HG03565 (cell line): ENCODE measurements around the gene POLE3.
A peak's percentile ranks its signal among the peaks of the same experiment; 100 is the strongest.
"Not testable (repeated sequence)": the region's sequence is repeated elsewhere in the genome, so short reads cannot be mapped to it uniquely, and the experiment has no call there.

Experiments used
- ATAC-seq: cut with Tn5 transposase; IDR thresholded peaks from one replicate; pipeline ENCODE4 v1.9.1; 2021; ENCODE audit warnings: mild to moderate bottlenecking, moderate library complexity; ENCODE audit not compliant: unreplicated experiment

The POLE3 gene

DNA sequence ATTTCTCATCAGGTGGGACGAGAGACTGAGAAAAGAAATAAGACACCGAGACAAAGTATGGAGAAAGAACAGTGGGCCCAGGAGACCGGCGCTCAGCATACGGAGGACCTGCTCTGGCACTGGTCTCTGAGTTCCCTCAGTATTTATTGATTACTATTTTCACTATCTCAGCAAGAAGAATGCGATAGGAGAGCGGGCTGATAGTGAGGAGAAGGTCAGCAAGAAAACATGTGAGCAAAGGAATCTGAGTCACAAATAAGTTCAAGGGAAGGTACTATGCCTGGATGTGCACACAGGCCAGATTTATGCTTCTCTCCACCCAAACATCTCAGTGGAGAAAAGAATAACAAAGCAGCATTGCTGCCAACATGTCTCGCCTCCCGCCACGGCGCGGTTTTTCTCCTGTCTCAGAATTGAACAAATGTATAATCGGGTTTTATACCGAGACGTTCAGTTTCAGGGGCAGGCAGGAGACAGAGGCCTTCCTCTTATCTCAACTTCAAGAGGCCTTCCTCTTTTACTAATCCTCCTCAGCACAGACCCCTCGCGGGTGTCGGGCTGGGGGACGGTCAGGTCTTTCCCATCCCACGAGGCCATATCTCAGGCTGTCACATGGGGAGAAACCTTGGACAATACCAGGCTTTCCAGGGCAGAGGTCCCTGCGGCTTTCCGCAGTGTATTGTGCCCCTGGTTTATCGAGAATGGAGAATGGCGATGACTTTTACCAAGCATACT lies 31.2 kb downstream of the POLE3 start:
- ATAC-seq = not testable (repeated sequence)

DNA sequence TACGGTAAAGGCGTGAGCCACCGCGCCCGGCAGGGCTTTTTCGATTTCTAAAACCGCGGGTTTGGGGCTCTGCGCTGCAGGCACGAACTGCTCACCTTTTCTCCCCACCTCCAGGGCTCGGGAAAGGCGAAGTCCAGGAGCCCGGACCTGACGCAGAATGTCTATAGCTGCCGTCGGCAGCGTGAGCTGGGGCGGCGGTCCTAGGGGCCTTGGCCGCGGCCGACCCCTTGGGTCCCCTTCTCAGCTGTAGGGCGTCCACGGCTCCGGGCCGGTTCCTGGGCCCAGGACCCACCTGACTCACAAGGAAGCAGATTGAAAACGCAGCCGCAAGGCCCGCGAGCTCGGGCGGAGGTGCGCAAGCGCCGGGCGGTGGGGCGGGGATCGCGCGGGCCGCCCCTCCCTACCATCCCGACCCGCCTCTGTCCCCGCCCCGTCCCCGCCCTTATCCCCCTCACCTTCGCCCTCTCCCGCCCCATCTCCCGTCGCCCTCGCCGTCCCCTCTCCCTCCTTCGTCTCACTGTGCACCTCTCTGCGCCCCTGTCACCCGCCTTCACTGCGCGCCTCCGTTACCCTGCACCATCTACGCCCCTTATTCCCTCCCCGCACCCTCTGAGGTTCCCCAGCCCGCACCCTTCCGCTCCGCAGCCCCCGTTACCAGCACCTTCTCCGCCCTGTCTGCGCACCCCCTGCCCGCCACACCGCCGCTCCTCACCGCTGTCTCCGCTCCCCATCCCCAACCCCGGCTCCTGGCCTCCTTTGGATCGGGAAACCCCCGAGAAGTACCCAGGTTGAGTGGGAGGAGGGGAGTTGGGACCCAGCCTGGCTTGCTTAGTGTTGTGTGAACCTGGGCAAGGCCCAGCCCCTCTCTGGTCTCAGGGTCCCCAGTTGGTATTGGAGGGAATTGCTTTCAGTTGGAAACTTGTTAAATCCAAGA lies 33.6 kb downstream of the POLE3 start, which contains the start of gene HDHD3:
Gene HDHD3 (minus strand): TSS at position 353 of the 934 bp plus-strand sequence. CDS start 2,632 bp downstream, outside the sequence.
- ATAC-seq = peak; percentile 72

DNA sequence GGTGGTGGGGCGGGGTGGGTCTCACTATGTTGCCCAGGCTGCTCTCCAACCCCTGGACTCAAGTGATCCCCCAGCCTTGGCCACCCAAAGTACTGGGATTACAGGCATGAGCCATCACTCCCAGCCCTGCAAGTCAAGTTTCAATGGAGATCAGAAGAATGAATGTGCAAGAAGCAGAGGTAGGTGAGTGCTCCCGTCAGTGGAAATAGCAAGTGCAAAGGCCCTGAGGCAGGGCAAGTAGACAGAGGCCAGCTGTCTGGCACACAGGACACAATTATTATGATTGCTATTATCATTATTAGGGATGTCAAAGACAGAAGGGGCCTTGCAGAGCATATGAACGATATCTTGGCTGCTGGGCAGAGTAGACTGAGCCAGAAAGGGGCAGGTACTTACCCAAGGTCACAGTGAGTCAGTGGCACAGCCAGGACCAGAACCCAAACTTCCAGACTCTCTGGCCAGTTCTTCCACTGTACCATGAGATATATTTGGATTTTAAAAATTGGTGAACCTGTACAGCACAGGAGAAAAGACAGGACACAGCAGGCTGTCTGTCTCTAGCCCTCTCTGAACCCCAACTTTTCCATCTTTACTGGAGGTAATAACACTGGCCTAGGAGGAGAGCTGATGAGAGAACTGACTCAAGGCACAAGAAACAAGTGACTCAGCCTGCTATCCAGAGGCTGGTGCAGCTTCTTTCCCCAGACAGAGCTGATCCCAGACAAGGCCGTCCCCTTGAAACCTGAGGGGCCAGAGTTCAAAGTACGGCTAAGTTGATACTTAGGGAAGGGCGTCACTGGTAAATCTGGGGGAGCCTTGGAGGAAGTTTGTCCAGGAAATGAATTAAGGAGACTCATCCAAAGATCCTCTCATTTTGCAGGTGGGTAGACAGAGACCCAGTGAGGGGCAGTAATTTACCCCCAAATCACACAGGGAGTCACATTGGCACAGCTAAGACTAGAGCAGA lies 35.1 kb downstream of the POLE3 start:
- no peak for ATAC-seq

DNA sequence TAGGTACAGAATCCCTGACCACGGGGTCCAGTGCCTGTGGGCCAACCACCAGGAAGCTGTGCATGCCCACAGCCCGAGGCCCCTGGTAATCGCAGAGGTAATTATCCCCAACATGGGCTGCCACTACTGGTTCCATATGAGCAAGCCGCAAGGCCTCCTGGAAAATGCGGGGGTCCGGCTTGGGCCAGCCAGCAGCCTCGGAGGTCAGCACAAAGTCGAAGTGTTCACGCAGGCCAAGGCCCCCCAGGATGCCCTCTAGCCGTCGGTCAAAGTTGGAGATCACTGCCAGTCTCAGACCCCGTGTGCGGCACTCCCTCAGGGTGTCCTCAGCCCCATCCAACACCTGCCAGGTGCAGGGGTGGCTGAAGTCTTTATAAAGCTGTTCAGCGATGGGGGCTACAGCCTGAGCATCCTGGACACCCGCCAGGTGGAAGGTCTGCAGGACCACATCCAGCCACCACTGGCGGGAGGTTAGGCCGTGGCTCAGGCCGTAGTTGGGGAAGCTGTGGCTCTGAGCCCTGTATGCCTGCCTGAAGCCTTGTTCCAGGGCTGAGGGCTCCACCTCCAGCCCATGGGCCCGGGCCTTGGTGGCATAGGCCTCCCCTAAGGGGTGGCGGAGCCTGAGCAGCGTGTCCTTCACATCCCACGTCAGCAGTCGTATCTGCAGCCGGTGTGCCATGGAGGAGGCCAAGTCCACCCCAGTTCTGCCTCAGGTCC lies 36.6 kb downstream of the POLE3 start:
- no peak for ATAC-seq

DNA sequence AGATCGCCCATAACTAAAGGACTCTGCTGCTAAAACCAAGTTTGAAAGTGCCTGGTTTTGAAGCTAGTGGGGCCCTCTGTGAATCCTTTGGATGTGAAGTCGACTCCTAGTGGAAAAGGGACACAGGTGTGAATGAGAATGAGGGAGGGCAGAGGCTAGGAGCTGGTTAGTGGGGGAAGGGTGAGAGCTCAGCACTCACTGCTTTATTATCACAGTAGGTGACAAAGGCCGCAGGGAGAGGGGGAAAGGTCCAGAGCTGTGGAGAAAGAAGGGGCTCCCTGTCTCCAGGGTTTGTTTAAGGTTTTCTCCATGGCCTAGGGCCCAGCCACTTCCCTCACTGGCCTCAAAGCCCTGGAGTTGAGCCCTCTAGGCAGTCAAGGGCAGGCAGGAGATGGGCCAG lies 37.2 kb downstream of the POLE3 start:
- ATAC-seq = no peak

DNA sequence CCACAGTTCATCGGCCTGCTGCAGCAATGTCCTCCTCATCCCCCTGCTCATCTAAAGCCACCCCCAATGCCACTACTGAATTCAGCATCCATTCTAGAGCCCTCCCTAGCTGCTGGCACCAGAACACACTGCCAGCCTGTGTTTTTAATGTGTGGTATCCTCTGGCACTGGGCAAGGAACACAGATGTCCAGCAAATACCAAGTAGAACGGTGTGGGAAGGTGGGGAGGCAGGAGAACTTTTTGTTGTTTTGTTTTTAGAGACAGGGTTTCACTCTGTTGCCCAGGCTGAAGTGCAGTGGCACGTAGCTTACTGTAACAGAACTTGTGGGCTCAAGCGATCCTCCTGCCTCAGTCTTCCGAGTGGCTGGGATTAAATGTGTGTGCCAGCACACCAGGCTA lies 38.4 kb downstream of the POLE3 start:
- no peak for ATAC-seq

DNA sequence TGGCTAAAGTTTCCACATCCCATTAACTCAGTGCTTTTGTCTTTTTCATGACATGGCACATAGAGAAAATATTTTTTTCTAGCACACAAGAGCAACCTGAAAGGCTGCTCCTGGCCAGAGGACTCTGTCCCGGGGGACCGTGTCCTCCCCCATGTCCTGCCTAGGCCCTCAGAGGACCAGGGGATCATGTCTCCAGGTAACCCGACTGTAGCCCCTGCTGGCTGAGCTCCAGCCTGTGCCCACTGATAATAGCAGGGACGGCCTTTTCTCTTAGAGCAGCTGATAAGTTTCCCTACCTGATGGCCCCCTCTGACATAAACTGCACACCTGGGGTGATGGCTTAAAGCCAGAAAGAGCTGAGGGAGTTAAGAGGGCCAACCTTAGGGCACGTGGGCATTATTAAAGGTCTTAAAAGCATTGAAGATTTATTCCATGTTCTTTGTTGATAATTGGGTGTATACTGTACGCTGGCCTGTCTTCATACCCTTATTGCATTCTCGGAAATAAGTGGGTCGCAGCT lies 39.6 kb downstream of the POLE3 start:
- ATAC-seq = no peak

DNA sequence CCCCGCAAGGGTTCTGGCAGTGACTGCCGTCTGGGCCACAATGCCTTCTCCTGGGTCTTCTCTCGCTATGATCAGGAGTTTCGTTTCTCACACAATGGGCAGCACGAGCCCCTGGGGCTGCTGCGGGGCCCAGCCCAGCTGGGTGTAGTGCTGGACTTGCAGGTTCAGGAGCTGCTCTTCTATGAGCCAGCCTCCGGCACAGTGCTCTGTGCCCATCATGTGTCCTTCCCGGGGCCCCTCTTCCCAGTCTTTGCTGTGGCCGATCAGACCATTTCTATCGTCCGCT lies 40.7 kb downstream of the POLE3 start:
- ATAC-seq = no peak

DNA sequence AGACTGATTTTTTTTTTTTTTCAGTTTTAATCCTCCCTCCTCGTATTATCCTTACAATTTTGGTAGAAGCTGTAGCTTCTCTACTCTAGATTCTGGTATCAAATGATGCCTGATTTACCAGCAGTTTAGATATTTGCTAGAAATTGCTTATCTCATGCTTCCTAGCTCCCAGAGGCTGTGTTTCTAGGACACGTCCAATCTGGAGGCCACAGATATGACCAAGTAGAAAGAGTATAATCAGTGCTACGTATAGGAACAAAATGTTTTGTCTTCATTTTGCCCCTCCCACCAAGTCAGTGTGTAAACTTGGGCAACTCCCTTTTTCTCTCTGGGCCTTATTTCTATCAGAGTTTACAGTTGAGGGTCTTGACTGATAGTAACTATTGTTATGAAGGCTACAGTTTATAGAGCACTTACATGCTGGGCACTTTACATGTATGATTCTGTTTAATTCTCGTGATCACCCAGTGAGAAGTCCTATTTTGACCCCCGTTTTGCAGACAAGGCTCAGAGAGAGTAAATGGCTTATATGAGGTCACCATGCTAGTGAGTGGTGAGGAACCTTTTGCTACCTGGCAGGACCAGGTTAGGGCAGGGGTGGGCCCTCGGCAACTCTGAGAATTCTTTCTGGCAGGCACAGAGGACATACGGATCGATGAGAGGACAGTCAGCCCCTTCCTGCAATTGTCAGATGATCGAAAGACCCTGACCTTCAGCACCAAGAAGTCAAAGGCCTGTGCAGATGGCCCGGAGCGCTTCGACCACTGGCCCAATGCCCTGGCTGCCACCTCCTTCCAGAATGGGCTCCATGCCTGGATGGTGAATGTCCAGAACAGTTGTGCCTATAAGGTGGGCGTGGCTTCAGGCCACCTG lies 41.3 kb downstream of the POLE3 start:
- no peak for ATAC-seq

DNA sequence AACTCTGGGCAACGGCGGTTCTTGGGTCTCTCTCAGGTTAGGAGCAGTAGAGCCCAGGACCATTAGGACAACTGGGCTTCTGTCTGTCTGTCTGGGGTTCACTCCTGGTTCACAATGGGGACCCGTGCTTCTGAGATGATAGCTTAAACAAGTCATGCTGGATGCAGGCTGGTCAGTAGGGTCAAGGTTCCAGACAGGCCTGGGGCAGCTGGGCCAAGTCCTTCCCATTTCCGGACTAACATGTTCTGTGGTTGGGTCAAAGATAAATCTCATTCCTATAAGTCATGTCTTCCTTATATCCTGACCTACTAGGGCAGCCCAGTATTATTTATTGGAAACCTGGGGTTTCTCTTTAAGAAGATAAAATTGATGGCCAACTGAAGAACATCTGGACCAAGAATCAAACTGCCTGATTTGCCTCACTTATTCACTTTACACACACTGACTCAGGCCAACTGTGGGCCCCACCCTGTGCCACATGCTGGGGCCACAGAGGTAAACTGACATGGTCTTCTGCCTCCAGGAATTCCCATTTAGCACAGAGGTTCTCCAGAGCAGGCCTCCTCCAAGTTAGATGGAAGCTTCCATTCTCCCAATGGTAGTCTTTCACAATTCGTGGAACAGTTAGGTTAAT lies 42.0 kb downstream of the POLE3 start:
- no peak for ATAC-seq

DNA sequence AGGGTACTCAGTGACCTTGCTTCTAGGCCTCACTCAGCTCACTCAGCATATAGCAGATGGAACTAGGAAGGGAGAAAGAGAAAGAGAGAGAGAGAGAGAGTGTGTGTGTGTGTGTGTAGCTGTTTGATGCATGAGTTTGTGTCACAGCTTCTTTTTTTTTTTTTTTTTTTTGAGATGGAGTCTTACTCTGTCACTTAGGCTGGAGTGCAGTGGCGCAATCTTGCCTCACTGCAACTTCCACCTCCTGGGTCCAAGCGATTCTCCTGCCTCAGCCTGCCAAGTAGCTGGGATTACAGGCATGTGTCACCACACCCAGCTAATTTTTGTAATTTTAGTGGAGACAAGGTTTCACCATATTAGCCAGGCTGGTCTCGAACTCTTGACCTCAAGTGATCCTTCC lies 44.8 kb downstream of the POLE3 start:
- ATAC-seq = not testable (repeated sequence)

DNA sequence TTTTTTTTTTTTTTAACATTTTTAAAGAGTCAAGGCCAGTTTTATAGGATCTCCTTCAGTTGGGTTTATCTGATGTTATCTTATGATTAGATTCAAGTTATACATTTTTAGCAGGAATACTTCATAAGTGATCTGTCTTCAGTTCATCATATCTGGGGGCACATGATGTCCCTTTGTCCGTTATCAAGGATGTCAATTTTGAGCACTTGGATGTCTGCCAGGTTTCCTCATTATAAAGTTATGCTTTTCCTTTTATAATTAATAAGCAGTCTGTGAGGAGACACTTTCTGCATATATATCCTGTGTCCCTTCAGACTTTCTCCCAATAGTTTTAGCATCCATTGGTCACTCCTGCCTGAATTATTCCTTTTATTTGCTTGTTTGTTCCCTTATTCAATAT lies 45.5 kb downstream of the POLE3 start:
- ATAC-seq = no peak

DNA sequence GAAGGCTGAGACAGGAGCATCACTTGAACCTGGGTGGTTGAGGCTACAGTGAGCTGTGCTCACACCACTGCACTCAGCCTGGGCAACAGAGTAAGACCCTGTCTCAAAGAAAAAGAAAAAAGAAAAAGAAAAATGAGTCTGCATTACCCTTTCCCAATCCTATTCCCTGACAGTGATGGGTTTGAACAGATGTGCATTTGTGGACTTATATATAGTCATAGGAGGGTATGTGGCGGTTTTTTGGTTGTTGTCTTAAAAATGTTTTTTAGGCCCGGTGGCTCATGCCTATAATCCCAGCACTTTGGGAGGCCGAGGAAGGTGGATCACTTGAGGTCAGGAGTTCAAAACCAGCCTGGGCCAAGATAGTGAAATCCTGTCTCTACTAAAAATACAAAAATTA lies 47.1 kb downstream of the POLE3 start:
- ATAC-seq = no peak

DNA sequence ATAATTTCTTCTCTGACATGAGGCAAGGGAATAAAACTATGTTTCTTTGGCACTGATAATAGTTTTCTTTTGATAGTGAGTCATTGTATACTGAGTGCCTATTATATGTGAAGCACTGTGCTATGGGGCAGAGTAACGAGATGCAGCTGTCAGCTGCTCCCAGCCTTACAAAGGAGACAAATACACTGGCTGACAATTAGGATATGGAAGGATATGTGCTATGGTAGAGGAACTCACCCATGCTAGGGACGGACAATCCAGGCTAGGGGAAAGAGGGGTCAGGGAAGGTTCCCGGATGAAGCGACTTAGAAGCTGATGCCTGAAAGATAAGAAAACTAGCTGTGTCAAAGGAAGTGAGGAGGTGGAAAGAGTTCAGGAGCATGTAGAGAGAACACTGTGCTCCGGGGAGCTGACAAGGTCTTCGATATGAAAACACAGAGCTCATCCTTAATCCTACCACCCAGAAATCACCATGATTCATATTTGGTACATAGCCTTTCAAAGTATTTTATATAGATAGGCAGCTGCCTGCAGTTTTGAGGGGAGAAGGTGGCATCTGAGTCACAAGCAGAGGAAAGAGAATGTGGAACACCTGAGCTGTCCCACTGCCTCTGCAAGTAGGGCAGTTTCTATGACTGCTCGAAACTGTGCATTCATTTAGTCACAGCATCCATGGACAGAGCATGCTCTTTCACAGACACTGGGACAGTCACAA lies 49.0 kb downstream of the POLE3 start:
- ATAC-seq = no peak

DNA sequence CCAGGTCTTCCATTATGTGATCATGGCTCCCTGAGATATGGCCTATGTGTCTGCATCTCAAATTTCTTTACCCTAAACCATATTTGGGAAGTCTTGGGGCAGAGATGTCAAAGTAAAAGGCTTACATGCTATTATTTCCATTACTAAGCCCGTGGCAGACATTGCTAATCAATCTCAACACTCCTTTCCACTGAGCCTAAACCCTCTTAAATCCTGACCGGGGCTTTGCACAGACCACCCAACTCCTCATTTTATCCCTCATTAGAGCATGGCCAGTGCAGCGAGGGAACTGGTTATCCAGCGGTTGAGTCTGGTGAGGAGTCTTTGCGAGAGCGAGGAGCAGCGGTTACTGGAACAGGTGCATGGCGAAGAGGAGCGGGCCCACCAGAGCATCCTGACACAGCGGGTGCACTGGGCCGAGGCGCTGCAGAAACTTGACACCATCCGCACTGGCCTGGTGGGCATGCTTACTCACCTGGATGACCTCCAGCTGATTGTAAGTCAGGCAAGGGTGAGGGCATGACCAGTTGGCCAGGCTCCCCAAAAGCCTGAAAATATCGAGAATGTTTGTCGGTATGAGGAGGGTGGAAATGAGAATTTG lies 50.1 kb downstream of the POLE3 start:
- no peak for ATAC-seq

DNA sequence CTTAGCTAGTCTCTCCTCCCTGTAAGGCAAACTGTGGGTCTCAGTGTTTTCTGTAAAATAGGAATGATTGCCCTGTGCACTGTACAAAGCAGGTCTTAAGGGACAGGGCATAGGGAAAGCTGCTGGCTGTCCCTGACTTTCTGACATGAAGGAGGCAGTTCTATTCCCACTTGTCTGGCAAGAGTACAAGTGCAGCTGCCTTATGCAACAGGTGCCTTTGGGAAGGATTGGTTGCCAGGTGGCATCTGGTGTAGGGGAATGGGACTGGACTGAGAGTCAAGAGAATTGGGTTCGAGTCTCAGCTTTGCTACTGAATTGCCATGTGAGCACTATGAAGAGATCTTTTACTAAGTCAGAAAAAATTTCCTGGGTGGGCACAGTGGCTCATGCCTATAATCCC lies 51.1 kb downstream of the POLE3 start:
- no peak for ATAC-seq
